ENCODE results near the gene DDX60.
"Not testable (repeated sequence)": the region's sequence is repeated elsewhere in the genome, so short reads cannot be mapped to it uniquely, and the experiment has no call there.

DDX60 gene, protein sequence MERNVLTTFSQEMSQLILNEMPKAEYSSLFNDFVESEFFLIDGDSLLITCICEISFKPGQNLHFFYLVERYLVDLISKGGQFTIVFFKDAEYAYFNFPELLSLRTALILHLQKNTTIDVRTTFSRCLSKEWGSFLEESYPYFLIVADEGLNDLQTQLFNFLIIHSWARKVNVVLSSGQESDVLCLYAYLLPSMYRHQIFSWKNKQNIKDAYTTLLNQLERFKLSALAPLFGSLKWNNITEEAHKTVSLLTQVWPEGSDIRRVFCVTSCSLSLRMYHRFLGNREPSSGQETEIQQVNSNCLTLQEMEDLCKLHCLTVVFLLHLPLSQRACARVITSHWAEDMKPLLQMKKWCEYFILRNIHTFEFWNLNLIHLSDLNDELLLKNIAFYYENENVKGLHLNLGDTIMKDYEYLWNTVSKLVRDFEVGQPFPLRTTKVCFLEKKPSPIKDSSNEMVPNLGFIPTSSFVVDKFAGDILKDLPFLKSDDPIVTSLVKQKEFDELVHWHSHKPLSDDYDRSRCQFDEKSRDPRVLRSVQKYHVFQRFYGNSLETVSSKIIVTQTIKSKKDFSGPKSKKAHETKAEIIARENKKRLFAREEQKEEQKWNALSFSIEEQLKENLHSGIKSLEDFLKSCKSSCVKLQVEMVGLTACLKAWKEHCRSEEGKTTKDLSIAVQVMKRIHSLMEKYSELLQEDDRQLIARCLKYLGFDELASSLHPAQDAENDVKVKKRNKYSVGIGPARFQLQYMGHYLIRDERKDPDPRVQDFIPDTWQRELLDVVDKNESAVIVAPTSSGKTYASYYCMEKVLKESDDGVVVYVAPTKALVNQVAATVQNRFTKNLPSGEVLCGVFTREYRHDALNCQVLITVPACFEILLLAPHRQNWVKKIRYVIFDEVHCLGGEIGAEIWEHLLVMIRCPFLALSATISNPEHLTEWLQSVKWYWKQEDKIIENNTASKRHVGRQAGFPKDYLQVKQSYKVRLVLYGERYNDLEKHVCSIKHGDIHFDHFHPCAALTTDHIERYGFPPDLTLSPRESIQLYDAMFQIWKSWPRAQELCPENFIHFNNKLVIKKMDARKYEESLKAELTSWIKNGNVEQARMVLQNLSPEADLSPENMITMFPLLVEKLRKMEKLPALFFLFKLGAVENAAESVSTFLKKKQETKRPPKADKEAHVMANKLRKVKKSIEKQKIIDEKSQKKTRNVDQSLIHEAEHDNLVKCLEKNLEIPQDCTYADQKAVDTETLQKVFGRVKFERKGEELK (N-terminal part only)

GRCh38 chr4:168318266-168318895, at the start of gene DDX60:
DDX60 (minus strand) TSS chr4:168318752; CDS start chr4:168311259, 7,493 bp downstream.
- DNase-seq (ENCODE audit: low read depth, low spot score) = peak; percentile 78
- peak within 1 kb of the TSS; percentile 71 for H3K27ac ChIP-seq

DNA sequence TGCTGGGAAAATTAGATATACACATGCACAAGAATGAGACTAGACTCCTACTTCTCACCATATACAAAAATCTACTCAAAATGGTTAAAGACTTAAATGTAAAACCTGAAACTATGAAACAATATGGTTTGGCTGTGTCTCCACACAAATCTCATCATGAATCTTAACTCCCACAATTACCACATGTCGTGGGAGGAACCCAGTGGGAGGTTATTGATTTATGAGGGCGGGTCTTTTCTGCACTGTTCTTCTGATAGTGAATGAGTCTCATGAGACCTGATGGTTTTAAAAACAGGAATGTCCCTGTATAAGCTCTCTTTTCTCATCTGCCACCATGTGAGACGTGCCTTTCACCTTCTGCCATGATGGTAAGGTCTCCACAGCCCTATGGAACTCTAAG, 48.5 kb upstream of the DDX60 start:
- H3K27ac ChIP-seq = no peak overlapping the region
- no peak for DNase-seq (ENCODE audit: low read depth, low spot score)

DNA sequence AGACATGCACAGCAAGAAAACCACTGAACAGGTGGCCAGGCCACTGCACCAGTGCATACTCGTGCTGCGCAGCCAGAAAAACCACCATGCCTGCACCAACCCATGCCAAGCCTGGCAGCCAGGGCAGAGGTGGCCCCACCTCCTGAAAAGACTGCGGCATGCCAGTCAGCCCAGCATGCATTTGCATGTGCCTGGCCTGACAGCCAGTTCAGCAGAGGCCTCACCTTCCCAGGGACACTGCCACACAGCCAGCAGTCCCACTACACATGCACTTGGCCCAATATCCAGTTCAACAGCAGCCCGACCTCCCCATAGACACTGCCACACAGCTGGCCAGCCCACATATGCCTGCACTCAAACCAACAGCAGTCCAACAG, 43.5 kb upstream of the DDX60 start:
- H3K27ac ChIP-seq = no peak overlapping the region
- no peak for DNase-seq (ENCODE audit: low read depth, low spot score)

DNA sequence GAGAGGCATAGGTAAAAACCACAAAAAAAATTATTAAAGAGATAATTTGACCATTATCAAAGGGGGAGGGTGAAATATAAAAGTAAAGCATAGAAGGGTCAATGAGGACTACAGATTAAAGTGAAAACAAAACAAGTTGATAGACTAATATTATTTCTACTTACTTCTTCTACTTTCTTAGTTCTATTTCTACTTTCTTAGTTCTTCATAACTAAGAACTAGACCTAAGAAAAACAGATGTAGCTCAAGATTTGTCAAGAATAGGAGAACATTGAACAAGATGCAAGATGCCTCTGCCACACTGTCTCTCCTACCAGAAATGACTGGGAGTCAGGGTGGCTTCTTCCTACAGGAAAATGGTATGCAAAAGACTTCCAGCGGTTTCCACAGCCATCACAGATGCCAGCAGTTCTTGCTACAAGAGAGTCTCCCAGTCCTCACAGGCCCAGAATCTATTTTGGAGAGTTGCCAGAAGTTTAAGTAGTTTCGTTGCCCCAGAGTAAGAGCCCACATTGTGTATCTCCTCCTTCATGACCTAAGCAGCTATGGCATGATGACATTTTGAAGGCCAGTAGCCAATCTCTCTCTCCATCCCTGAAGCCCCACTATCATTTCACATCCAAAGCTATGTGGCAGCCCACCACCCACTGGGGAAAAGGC, 42.9 kb upstream of the DDX60 start:
- no peak overlapping the region for H3K27ac ChIP-seq
- no peak for DNase-seq (ENCODE audit: low read depth, low spot score)

- H3K27ac ChIP-seq = no peak overlapping the region
- DNase-seq (ENCODE audit: low read depth, low spot score) = no peak
Observed at GRCh38 chr4:168360271-168360670, 41.7 kb upstream of the DDX60 start.

GRCh38 chr4:168357941-168358340, 39.4 kb upstream of the DDX60 start:
- no peak for DNase-seq (ENCODE audit: low read depth, low spot score)
- no peak overlapping the region for H3K27ac ChIP-seq

DNA sequence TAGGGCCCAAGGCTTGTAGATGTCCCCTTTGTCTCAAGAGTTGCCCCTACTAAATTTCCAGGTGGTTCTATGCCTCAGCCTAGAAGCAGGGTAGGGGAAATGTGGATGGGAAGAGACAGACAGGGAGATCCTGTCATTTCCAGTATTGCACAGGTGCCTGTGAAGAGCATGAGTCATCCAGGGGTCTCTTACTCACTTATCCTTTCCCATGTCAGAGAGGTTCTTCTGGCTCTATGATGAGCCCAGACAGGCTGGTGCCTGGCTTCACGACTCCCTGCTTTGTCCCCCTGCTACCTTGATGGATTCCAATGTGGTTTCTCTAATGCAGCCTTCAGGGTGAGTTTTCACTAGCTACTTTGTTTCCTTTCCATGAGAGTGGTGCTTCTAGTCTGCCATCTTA, 35.2 kb upstream of the DDX60 start:
- no peak for DNase-seq (ENCODE audit: low read depth, low spot score)
- no peak overlapping the region for H3K27ac ChIP-seq

DNA sequence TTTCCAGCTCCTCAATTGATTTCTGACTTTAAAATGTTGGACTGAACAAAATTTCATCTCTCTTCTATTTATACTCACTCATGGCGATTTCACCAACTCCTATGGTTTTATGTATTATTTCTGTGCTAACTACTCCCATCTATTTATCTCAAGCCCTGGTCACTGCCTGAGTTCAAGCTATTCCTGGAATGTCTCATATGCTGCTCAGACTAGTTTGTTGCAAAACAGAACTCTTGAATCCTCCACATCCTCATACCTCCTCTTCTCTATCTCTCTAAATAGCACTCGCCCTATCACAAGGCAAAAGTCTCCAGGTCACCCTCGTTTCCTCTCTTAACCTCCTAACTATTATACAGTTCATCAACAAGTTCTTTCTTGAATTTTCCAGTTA, 19.0 kb upstream of the DDX60 start:
- no peak for DNase-seq (ENCODE audit: low read depth, low spot score)
- H3K27ac ChIP-seq = peak overlapping the region; percentile 45

DNA sequence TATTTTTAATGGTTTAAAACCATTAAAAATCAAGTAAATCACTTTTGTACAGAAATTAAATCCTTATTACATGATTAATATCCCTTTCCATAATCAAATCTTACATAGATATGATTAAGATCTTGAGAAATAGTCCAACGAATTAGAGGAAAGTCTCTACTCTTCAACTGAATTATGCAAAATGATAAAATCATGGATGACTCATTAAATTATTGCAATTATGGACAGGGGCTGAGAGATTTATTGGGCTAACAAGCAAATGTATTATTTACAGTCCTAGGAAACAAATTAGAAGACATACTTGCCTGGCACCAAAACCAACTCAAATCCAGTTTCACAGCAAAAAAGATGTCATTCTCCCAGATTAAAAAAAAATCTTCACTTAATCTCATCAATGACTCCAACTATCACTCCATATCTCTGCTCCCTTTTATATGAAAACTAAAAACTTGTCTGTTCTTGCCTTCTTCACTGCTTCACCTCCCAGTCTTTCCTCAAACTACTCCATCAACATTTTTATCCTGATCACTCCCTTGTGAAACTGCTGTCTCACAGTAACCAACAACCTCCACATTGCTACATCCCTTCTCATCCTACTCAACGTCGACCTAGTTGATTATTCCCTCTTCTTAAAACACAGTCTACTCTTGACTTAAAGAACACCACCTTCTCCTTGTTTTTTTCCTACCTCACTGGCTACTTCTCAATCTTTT, 18.4 kb upstream of the DDX60 start:
- peak; percentile 64 for DNase-seq (ENCODE audit: low read depth, low spot score)
- peak overlapping the region; percentile 45 for H3K27ac ChIP-seq

GRCh38 chr4:168335621-168336020, 17.1 kb upstream of the DDX60 start:
- DNase-seq (ENCODE audit: low read depth, low spot score) = no peak
- no peak overlapping the region for H3K27ac ChIP-seq

GRCh38 chr4:168334053-168334452, 15.5 kb upstream of the DDX60 start:
- DNase-seq (ENCODE audit: low read depth, low spot score) = no peak
- H3K27ac ChIP-seq = no peak overlapping the region

- not testable (repeated sequence) for H3K27ac ChIP-seq; DNase-seq (ENCODE audit: low read depth, low spot score)
Observed at GRCh38 chr4:168330575-168330974, 12.0 kb upstream of the DDX60 start.

GRCh38 chr4:168325591-168325990, 7.0 kb upstream of the DDX60 start:
- DNase-seq (ENCODE audit: low read depth, low spot score) = no peak
- no peak overlapping the region for H3K27ac ChIP-seq

GRCh38 chr4:168321006-168321405, 2.5 kb upstream of the DDX60 start:
- H3K27ac ChIP-seq = no peak overlapping the region
- no peak for DNase-seq (ENCODE audit: low read depth, low spot score)

DNA sequence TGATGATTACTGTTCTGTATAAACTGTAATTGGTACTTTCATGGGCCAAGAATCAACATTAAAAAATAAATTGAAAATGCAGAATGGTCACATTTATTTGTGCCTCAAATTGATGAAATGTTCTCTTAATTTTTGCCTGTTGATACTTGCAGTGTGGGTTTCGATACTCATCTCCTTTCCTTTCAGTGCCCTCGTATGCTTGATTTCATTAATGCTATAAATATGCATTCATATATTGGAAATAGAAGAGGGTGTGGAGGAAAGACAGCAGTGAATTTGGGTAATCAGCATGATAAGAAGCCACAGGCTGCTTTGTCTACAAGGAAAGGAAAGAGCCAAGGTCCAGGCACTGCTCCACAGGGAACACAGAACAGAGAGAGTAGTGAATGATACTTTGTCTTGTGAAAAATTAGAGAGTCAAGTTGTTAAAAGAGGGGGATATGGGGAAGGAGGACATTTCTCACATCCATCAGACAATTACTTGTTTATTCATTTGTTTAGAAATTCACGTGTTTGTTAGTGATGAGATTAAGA, 1.0 kb upstream of the DDX60 start:
- no peak for DNase-seq (ENCODE audit: low read depth, low spot score)
- H3K27ac ChIP-seq = peak overlapping the region; percentile 71

GRCh38 chr4:168317621-168318020, 931 bp downstream of the DDX60 start:
- H3K27ac ChIP-seq = peak overlapping the region; percentile 71
- no peak for DNase-seq (ENCODE audit: low read depth, low spot score)

GRCh38 chr4:168309781-168310180, 8.8 kb downstream of the DDX60 start:
- no peak for DNase-seq (ENCODE audit: low read depth, low spot score)
- H3K27ac ChIP-seq = no peak overlapping the region

DNA sequence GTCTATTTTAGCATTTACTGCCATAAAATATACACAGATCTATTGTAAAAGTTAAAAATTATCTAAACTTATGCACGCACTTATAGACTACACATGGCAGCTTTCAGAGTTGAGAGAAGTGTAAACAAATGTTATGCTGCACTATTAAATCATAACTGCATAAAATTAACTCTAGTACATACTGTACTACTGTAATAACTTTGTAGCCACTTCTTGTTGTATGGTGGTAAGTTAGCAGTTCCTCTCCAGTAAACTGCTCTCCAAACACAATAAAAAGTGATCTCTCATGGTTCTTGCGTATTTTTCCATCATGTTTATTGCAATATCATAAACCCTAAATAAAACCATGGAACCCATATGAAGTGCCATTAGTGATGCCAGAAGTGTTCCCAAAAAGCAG, 9.6 kb downstream of the DDX60 start:
- no peak overlapping the region for H3K27ac ChIP-seq

DNA sequence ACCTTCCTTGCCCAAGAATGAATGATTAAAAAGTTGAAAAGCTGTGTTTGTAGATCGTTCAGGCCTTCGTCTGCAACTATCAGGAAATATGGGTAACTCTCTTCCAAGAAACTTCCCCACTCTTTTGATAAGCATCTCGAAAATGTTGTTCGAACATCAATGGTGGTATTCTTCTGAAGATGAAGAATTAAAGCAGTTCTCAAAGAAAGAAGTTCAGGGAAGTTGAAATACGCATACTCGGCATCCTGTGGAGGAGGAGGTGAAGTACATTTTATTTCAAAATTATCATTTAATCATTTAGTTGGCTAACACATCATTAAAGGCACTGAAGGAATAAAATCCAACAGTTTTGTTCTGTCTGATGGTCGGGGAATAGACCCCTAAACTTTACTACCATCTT, 12.1 kb downstream of the DDX60 start:
- H3K27ac ChIP-seq = no peak overlapping the region
- DNase-seq (ENCODE audit: low read depth, low spot score) = no peak

More for the DNA sequence above, 9.6 kb downstream of the DDX60 start:
- no peak for DNase-seq (ENCODE audit: low read depth, low spot score)
